ENCODE results near the gene FAM241A. TPM values are rescaled to one million over a fixed set of nuclear protein-coding genes. Genes with fewer than 3 reads are reported as not detected.

The FAM241A gene
- polyA plus RNA-seq, 3 donors, result 1.8 to 5.5 (median 4.8) TPM

GRCh38 chr4:112196461-112196860 lies 51.2 kb downstream of the FAM241A start:
- H3K27ac Mint-ChIP-seq, result no peak overlapping the region
- no peak overlapping the region for H3K4me3 Mint-ChIP-seq
- WGBS (ENCODE audit: insufficient coverage), result no CpG with 5 or more reads among the region's 1 CpG
- no peak overlapping the region for H3K4me3 ChIP-seq (replicated peaks in 1 of 3; ENCODE audit: low read depth in 2 of 3, low read length in 3 of 3)
- H3K4me2 ChIP-seq (replicated peaks; ENCODE audit: extremely low read depth, low read length, poor library complexity, severe bottlenecking), result no peak overlapping the region
- no peak overlapping the region for H3K27ac ChIP-seq (ENCODE audit: low read depth in 1 of 2, low read length in 2 of 2)
- H3K27me3 ChIP-seq (ENCODE audit: control insufficient read depth in 2 of 2, insufficient read depth in 2 of 2, low read length in 2 of 2), result no peaks in the 10 kb centered on the region
- DNase-seq, result no peak
- intact Hi-C loops (cut with micrococcal nuclease), result no loop called here
- TF ChIP-seq, protein P1, sequence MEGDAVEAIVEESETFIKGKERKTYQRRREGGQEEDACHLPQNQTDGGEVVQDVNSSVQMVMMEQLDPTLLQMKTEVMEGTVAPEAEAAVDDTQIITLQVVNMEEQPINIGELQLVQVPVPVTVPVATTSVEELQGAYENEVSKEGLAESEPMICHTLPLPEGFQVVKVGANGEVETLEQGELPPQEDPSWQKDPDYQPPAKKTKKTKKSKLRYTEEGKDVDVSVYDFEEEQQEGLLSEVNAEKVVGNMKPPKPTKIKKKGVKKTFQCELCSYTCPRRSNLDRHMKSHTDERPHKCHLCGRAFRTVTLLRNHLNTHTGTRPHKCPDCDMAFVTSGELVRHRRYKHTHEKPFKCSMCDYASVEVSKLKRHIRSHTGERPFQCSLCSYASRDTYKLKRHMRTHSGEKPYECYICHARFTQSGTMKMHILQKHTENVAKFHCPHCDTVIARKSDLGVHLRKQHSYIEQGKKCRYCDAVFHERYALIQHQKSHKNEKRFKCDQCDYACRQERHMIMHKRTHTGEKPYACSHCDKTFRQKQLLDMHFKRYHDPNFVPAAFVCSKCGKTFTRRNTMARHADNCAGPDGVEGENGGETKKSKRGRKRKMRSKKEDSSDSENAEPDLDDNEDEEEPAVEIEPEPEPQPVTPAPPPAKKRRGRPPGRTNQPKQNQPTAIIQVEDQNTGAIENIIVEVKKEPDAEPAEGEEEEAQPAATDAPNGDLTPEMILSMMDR (IDR thresholded peaks at IDR 0.05), result no peak
- H3K4me1 Mint-ChIP-seq, result peaks cover 5% of the 10 kb centered on the region
- no peaks in the 10 kb centered on the region for H3K9me3 Mint-ChIP-seq
- no peaks in the 10 kb centered on the region for H3K79me2 ChIP-seq (ENCODE audit: insufficient read depth, low read length)
- peaks cover 0 to 1% of the 10 kb centered on the region in 2 donors for H3K36me3 Mint-ChIP-seq
- H3K4me1 ChIP-seq (ENCODE audit: control insufficient read depth in 1 of 2, insufficient read depth in 2 of 2, low read length in 2 of 2), result peaks cover 0 to 2% of the 10 kb centered on the region in 2 donors
- H3K27me3 Mint-ChIP-seq (ENCODE audit: low read depth in 3 of 3), result peaks cover 0 to 2% (median 0%) of the 10 kb centered on the region in 3 donors
- no peaks in the 10 kb centered on the region for H3K9me3 ChIP-seq (replicated peaks in 1 of 2; ENCODE audit: control insufficient read depth in 1 of 2, insufficient read depth in 1 of 2, low read length in 2 of 2)
- H2AFZ ChIP-seq (ENCODE audit: insufficient read depth, low read depth, low read length, poor library complexity, severe bottlenecking), result no peak overlapping the region
- H3K36me3 ChIP-seq (replicated peaks in 1 of 2; ENCODE audit: control insufficient read depth in 1 of 2, insufficient read depth in 2 of 2, low read length in 2 of 2), result no peaks in the 10 kb centered on the region
- no peaks in the 10 kb centered on the region for H4K20me1 ChIP-seq (ENCODE audit: insufficient read depth, low read length)
- no peak overlapping the region for H3K9ac ChIP-seq (ENCODE audit: insufficient read depth, low read length, poor library complexity, severe bottlenecking)

- Histone ChIP-seq H3K27me3 (ENCODE audit: control insufficient read depth in 2 of 2, insufficient read depth in 2 of 2, low read length in 2 of 2) (no peaks in the 10 kb centered on the region), H3K4me2 (replicated peaks; ENCODE audit: extremely low read depth, low read length, poor library complexity, severe bottlenecking) (no peak overlapping the region), H4K20me1 (ENCODE audit: insufficient read depth, low read length) (no peaks in the 10 kb centered on the region), H3K27ac (ENCODE audit: low read depth in 1 of 2, low read length in 2 of 2) (no peak overlapping the region), H3K9me3 (replicated peaks in 1 of 2; ENCODE audit: control insufficient read depth in 1 of 2, insufficient read depth in 1 of 2, low read length in 2 of 2) (no peaks in the 10 kb centered on the region), H3K4me3 (replicated peaks in 1 of 3; ENCODE audit: low read depth in 2 of 3, low read length in 3 of 3) (no peak overlapping the region), H2AFZ (ENCODE audit: insufficient read depth, low read depth, low read length, poor library complexity, severe bottlenecking) (no peak overlapping the region), H3K9ac (ENCODE audit: insufficient read depth, low read length, poor library complexity, severe bottlenecking) (no peak overlapping the region), H3K4me1 (ENCODE audit: control insufficient read depth in 1 of 2, insufficient read depth in 2 of 2, low read length in 2 of 2) (peaks cover 0 to 2% of the 10 kb centered on the region in 2 donors), H3K36me3 (replicated peaks in 1 of 2; ENCODE audit: control insufficient read depth in 1 of 2, insufficient read depth in 2 of 2, low read length in 2 of 2) (no peaks in the 10 kb centered on the region), H3K79me2 (ENCODE audit: insufficient read depth, low read length) (no peaks in the 10 kb centered on the region)
- no peak for DNase-seq
- H3K4me1 Mint-ChIP-seq, result peaks cover 5% of the 10 kb centered on the region
- no peak overlapping the region for H3K27ac Mint-ChIP-seq
- no CpG with 5 or more reads among the region's 1 CpG for WGBS (ENCODE audit: insufficient coverage)
- H3K4me3 Mint-ChIP-seq, result no peak overlapping the region
- TF ChIP-seq, protein P1 (IDR thresholded peaks at IDR 0.05), result no peak
- intact Hi-C loops (cut with micrococcal nuclease), result no loop called here
- peaks cover 0 to 1% of the 10 kb centered on the region in 2 donors for H3K36me3 Mint-ChIP-seq
- H3K27me3 Mint-ChIP-seq (ENCODE audit: low read depth in 3 of 3), result peaks cover 0 to 2% (median 0%) of the 10 kb centered on the region in 3 donors
- H3K9me3 Mint-ChIP-seq, result peaks cover 0 to 4% (median 0%) of the 10 kb centered on the region in 7 donors
Observed at GRCh38 chr4:112199041-112199440, 53.8 kb downstream of the FAM241A start.

Measured in CD14-positive monocyte (primary cell).